Sigmoid colon (tissue), 7 donors: Measurements from ENCODE around the gene MATCAP1. TPM values are rescaled to one million over a fixed set of nuclear protein-coding genes. Genes with fewer than 3 reads are reported as not detected.

Source experiments
- DNase-seq: peaks from one replicate; pipeline ENCODE4 v3.0.0-alpha.2; 2019
- H3K27ac ChIP-seq, 4 donors: fragments of 200-600 bp; sonication (generic); one replicate each; pipeline ENCODE4 v1.5.1; 2016 to 2019; ENCODE audit warnings: mild to moderate bottlenecking in 1 of 4
- H3K27me3 ChIP-seq, 3 donors: fragments of 200-600 bp; sonication (generic); one replicate each; pipeline ENCODE4 v1.5.1; 2019; ENCODE audit warnings: mild to moderate bottlenecking in 1 of 3
- H3K36me3 ChIP-seq, 4 donors: fragments of 200-600 bp; sonication (generic); one replicate each; pipeline ENCODE4 v1.5.1; 2016 to 2019
- H3K4me1 ChIP-seq, 4 donors: fragments of 200-600 bp; sonication (generic); one replicate each; pipeline ENCODE4 v1.5.1; 2017 to 2019
- H3K4me3 ChIP-seq, 4 donors: fragments of 200-600 bp; sonication (generic); one replicate each; pipeline ENCODE4 v1.5.1; 2017 to 2019; ENCODE audit warnings: mild to moderate bottlenecking in 2 of 4, moderate library complexity in 1 of 4
- H3K9me3 ChIP-seq, 4 donors: fragments of 200-600 bp in 3 of 4; sonication (generic) in 3 of 4; one replicate each; pipeline versions ENCODE4 v1.5.1 to v1.6.1; 2013 to 2019
- EP300 ChIP-seq, 4 donors: sonication (generic); formaldehyde crosslinking; IDR thresholded peaks; one replicate each; pipeline ENCODE4 v1.6.1; 2017; ENCODE audit warnings: antibody characterized with exemption in 4 of 4
- POLR2A ChIP-seq, 2 donors: fragments of 450-650 bp; IDR thresholded peaks; one replicate each; pipeline ENCODE4 v1.6.1; 2016; ENCODE audit warnings: antibody characterized with exemption in 2 of 2, mild to moderate bottlenecking in 2 of 2, moderate library complexity in 2 of 2
- POLR2AphosphoS5 ChIP-seq, 4 donors: sonication (generic); formaldehyde crosslinking; IDR thresholded peaks; one replicate each; pipeline ENCODE4 v1.6.1; 2017; ENCODE audit warnings: antibody characterized with exemption in 4 of 4
- WGBS, 2 donors: extraction: QIAGEN DNeasy Blood & Tissue Kit; methylation state at CpG; one replicate each; pipeline ENCODE4 v1.1.7; 2013; 5-methylcytosine and 5-hydroxymethylcytosine counted together
- intact Hi-C: fragments of 100-400 bp; cut with DNase I; formaldehyde crosslinking; loops from one replicate; pipeline ENCODE4 v1.15.1; 2023
- polyA plus RNA-seq, 3 donors: library from polyadenylated mRNA; stranded (reverse); fragments of 200-250 nt; gene quantifications; one replicate each; pipeline ENCODE4 v1.2.3, GENCODE V29; 2013
- total RNA-seq, 4 donors: library from RNA; depleted of rRNA; stranded (reverse); fragments of >200 nt; gene quantifications; one replicate each; pipeline ENCODE4 v1.1.0, GENCODE V29; 2016
- TF ChIP-seq, protein P1 (sequence below), 4 experiments: fragments of 450-650 bp in 3 of 4; fragments of 200-600 bp in 1 of 4; IDR thresholded peaks; one replicate each; pipeline ENCODE4 v1.5.1; 2016 to 2019; ENCODE audit warnings: antibody characterized with exemption in 4 of 4, mild to moderate bottlenecking in 3 of 4, moderate library complexity in 2 of 4
- donor health status: healthy with polysubstance abuse.
- donor health status: Bipolar disorder and iron deficiency.
- donor health status: healthy.

MATCAP1 gene
- total and polyA plus RNA-seq, 7 donors, result 3.0 to 30.3 (median 9.4) TPM

- Histone ChIP-seq H3K27me3 (no peaks in the 10 kb centered on the region), H3K4me3 (no peak overlapping the region), H3K36me3 (peaks cover 40 to 99% (median 76%) of the 10 kb centered on the region in 4 donors), H3K9me3 (no peaks in the 10 kb centered on the region), H3K27ac (no peak overlapping the region), H3K4me1 (no peaks in the 10 kb centered on the region)
- DNase-seq, result no peak
- TF ChIP-seq POLR2A (IDR thresholded peaks at IDR 0.05) (no peak), EP300 (IDR thresholded peaks at IDR 0.05) (no peak), POLR2AphosphoS5 (IDR thresholded peaks at IDR 0.05) (no peak)
- TF ChIP-seq, protein P1, sequence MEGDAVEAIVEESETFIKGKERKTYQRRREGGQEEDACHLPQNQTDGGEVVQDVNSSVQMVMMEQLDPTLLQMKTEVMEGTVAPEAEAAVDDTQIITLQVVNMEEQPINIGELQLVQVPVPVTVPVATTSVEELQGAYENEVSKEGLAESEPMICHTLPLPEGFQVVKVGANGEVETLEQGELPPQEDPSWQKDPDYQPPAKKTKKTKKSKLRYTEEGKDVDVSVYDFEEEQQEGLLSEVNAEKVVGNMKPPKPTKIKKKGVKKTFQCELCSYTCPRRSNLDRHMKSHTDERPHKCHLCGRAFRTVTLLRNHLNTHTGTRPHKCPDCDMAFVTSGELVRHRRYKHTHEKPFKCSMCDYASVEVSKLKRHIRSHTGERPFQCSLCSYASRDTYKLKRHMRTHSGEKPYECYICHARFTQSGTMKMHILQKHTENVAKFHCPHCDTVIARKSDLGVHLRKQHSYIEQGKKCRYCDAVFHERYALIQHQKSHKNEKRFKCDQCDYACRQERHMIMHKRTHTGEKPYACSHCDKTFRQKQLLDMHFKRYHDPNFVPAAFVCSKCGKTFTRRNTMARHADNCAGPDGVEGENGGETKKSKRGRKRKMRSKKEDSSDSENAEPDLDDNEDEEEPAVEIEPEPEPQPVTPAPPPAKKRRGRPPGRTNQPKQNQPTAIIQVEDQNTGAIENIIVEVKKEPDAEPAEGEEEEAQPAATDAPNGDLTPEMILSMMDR (IDR thresholded peaks at IDR 0.05), result no peak
- intact Hi-C loops, result no loop called here
- WGBS, 2 donors, result 96 to 99% methylated on average over 13 of the region's 13 CpGs
Measured at GRCh38 chr16:67141391-67141790, 42.4 kb downstream of the MATCAP1 start.

- intact Hi-C loops, result no loop called here
- Histone ChIP-seq H3K36me3 (peaks cover 32 to 98% (median 74%) of the 10 kb centered on the region in 4 donors), H3K27me3 (no peaks in the 10 kb centered on the region), H3K27ac (no peak overlapping the region), H3K9me3 (no peaks in the 10 kb centered on the region), H3K4me3 (no peak overlapping the region), H3K4me1 (no peaks in the 10 kb centered on the region)
- WGBS, 2 donors, result 63 to 72% methylated on average over 3 of the region's 3 CpGs
- DNase-seq, result no peak
- TF ChIP-seq, protein P1 (IDR thresholded peaks at IDR 0.05), result no peak
Measured at GRCh38 chr16:67137605-67138004, 46.2 kb downstream of the MATCAP1 start.

DNA sequence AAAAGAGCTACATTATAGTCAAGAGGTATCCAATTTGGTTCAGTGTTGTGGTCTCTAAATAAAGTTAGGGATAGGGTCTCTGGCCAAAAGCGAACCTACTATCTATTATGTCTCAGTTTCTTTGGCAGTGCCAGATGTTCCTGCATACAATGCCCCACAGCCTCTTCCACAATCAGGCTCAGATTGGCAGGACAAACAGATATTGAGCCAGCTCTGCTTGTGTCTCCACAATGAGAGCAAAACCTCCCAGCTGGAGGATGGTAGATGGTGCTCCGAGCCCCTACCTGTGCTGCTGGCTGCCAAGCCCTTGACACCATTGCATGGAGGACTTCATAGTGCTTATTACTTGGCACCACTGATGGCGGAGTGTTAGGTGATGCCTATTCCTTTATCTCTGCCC is 54.3 kb downstream of the MATCAP1 start:
- intact Hi-C loops, result no loop called here
- Histone ChIP-seq H3K4me3 (no peak overlapping the region), H3K27ac (no peak overlapping the region), H3K27me3 (no peaks in the 10 kb centered on the region), H3K9me3 (no peaks in the 10 kb centered on the region), H3K36me3 (peaks cover 4 to 79% (median 28%) of the 10 kb centered on the region in 4 donors), H3K4me1 (no peaks in the 10 kb centered on the region)
- TF ChIP-seq POLR2AphosphoS5 (IDR thresholded peaks at IDR 0.05) (no peak), EP300 (IDR thresholded peaks at IDR 0.05) (no peak), POLR2A (IDR thresholded peaks at IDR 0.05) (no peak)
- TF ChIP-seq, protein P1 (IDR thresholded peaks at IDR 0.05), result no peak
- WGBS, 2 donors, result 97 to 98% methylated on average over 3 of the region's 3 CpGs
- no peak for DNase-seq

- Histone ChIP-seq H3K27me3 (no peaks in the 10 kb centered on the region), H3K4me3 (no peak overlapping the region), H3K4me1 (no peaks in the 10 kb centered on the region), H3K36me3 (peaks cover 0 to 79% (median 23%) of the 10 kb centered on the region in 4 donors), H3K9me3 (no peaks in the 10 kb centered on the region), H3K27ac (no peak overlapping the region)
- TF ChIP-seq POLR2A (IDR thresholded peaks at IDR 0.05), result no peak
- TF ChIP-seq, protein P1 (IDR thresholded peaks at IDR 0.05), result no peak
- no peak for TF ChIP-seq EP300 (IDR thresholded peaks at IDR 0.05)
- TF ChIP-seq POLR2AphosphoS5 (IDR thresholded peaks at IDR 0.05), result no peak
- WGBS, 2 donors, result 96% methylated on average over 3 of the region's 3 CpGs
- intact Hi-C loops, result no loop called here
- DNase-seq, result no peak
Measured at GRCh38 chr16:67128887-67129286, 54.9 kb downstream of the MATCAP1 start.

DNA sequence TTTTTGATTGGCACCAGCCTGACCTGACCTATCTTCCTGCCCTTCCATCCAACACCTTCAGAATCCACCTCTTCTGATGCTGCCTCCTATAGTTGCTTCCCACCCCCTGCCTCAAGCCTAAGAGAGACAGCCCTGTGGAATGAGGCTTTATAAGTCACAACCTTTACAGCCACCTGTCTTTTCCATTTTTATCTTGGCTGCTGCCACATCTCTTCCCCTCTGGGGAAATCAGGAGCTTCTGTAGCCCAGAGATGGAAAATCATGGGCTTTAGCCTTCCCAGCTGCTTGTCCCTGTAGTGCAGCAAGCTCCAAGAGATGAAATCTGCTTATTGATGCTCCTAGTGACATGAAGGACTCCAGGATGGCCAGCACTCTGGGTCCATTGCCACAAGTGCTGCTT is 55.3 kb downstream of the MATCAP1 start:
- no peak overlapping the region for H3K27ac ChIP-seq
- H3K9me3 ChIP-seq, result no peaks in the 10 kb centered on the region
- no peaks in the 10 kb centered on the region for H3K4me1 ChIP-seq
- intact Hi-C loops, result no loop called here
- H3K27me3 ChIP-seq, result no peaks in the 10 kb centered on the region
- no peak overlapping the region for H3K4me3 ChIP-seq
- TF ChIP-seq EP300 (IDR thresholded peaks at IDR 0.05) (no peak), POLR2AphosphoS5 (IDR thresholded peaks at IDR 0.05) (no peak), POLR2A (IDR thresholded peaks at IDR 0.05) (no peak)
- TF ChIP-seq, protein P1 (IDR thresholded peaks at IDR 0.05), result no peak
- peaks cover 0 to 79% (median 23%) of the 10 kb centered on the region in 4 donors for H3K36me3 ChIP-seq
- no peak for DNase-seq
